DLD1 (cell line): ENCODE results near the gene REG4.

Experiments used
- in situ Hi-C: cut with HindIII; loops from 2 replicates; pipeline ENCODE4 v1.10.0; 2017; ENCODE audit warnings: low sequenced_read_pairs

The REG4 gene

DNA sequence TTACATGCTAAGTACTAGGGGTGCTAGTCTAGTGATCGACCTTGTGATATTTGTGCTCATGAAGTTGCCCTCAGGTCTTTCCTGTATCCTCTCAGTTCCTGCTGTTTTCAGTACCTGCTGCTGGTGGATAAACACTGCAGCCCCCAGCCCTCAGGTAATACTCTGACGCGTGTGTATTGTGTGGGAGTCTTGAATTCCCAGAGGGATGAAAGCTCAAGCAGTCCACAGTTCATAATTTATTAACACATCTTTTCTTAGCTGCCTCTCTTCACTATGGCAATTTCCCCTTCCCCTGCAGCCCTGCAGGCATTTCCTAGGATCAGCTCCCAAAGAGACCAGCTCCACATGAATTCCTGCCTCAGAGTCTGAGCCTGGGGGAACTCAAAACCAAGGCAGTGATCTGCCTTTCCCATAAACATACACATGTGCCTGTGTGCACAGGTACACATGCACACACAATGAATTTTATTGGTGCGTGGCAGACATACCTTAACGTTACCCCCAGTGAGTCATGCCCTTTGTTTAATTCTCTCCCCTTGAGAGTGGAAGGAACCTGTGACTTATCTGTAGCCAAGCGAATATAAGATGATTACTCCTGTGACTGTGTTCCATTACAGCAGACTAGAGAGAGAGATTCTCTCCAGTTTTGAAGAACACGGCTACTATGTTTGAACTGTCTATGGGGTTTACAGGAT is 28.5 kb downstream of the REG4 start:
- in situ Hi-C loops = no loop called here

DNA sequence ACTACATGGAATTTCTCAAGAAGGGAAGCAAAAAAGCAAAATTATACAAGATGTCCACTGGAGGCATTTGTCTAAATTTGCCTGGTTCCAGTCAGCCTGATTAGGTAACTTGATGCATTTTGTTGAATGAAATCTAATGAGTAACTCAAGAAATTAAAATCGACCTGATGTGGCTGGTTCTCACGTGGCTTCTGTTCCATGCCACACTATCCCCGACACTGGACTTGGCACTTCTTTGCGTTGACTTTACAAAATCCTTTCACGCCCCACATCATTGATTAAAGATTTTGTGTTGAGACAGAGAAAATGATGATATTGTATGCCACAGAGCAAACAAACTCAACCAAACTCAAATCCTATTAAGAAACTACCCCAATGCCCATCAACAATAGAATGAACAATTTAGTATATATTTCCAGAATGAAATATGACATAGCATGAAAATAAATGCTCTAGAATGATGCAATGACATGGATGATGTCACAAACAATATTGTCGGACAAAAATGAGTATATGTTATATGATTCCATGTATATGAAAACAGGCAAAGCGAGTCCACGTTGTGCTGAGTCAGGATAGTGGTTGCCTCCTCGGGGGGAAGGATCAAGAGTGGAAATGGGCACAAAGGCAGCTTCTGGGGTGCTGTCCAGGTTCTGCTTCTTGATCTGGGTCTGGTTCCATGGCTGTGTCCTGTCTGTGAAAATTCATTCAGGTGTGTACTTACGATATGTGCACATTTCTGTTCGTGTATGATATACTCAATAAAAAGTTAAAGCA is 29.6 kb downstream of the REG4 start:
- in situ Hi-C loops = no loop called here

DNA sequence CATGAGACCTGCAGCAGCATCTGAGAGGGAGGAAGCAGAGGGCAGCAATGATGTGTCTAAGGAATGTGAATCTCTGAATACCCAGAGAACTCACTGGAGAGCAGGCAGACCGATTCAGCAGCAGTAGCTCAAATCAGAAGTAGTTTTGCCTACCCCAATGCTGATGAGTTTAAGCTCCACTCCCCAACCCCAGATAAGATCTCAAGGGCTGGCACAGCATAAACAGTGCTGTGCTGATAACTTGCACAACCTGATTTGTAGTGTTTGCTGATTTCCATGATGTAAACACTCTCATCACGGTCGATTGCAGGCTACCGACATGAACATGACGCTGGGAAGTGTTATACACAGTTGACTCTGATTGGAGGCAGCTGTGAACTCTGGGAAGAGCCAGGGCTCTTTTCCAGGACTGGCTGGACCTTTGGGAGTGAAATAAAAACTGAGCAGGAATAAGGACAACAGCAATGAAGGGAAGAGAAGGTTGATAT is 31.3 kb downstream of the REG4 start:
- in situ Hi-C loops = no loop called here

DNA sequence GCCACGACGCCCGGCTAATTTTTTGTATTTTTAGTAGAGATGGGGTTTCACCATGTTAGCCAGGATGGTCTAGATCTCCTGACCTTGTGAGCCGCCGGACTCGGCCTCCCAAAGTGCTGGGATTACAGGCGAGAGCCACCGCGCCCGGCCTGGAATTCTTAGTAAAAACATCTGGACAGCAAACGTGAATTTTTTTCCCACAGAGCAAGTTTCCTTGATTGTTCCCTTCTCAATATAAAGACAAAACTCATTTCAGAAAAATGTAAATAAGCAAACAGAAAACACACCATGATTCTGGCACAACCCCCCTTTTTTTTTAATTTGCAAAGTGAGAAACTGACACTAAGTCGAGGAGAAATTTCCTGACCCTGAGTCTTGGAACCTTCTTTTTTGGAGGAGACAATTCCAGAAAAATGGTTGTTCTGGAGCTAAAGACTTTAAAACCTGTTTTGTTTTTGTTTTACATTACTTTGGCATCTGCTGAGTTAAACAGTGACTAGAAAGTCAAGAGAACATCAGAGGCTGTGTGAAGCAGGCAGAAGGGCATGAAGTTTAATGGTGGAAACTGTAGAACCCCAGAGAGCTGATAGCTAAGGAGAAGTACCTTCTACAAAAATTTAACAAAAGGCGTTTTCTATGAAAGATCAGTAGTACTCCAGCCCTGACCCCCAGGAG is 32.2 kb downstream of the REG4 start:
- in situ Hi-C loops = no loop called here

DNA sequence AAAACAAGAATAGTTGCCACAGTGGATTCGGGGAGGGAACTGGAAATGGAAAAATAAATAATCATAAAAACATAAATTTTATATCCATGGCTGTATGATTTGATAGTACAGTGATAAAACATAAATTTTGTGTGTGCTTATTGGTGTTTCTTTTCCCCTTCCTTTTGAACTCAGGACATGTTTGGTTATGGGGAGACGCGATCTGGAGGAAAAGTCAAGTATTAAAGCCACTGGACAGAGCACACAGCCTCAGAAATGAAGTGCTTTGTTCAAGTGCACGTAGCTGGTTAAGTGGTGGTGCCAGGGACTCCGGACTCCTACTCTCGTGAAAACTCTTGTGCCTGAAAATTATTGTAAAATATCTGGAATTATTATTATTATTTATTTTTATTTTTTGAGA is 32.9 kb downstream of the REG4 start:
- in situ Hi-C loops = no loop called here

DNA sequence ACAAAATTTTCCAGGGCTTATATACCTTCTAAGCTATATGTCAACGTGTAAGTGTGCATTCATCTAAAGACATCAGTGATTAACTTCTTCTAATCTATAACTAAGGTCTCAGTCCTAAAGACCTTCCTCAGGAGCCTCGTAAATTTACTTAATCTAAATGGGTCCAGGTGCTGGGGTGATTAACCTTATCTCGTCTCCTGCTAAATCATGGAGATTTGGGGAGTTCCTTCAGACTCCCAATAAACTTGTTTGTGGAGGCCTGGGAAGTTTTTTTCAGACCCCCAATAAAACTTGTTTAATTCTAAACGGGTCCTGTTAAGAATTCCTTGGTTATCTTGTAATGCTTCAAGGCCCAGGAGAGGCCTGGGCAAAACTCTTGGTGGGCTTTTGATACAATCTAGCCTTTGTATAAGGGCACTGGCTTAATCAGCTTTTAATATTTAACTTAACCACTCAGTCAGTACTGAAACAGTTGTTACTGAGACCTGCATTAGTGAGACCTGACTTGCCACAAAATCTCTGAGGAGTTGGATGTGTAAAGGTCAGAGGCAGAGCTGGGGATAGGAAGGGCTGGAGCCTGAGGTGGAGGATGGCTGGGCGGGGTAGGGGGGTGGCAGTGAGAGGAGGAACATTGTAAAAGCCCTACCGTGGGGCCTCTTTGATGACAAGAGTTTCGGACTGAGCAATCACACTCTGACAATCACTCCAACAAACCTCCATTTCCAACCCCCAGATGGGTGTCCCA is 36.3 kb downstream of the REG4 start:
- in situ Hi-C loops = no loop called here

DNA sequence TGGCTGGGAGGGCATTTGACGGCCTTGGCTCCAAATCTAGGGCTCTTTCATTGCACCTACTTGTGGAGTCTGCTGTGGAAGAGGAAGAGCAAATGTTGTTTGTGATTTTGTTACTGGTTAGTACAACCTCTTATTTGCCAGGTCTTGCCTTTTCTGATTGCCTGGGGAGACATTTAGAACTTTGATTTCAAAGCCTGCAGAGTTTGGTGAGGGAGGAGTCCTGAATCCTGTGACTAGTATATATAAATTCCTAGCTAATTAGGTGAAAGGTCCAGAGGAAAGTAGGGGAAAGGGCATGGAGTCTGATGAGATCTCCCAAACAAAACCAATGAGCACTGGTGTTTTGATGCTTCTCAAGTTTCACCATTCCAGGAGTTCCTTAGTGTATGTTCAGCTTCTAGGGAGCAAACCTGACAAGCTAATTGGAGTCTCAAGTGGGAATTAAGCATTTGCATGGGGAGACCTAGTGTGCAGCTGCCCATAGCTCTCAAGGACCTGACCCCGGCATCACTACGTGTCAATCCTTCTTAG is 37.5 kb downstream of the REG4 start:
- in situ Hi-C loops = no loop called here

DNA sequence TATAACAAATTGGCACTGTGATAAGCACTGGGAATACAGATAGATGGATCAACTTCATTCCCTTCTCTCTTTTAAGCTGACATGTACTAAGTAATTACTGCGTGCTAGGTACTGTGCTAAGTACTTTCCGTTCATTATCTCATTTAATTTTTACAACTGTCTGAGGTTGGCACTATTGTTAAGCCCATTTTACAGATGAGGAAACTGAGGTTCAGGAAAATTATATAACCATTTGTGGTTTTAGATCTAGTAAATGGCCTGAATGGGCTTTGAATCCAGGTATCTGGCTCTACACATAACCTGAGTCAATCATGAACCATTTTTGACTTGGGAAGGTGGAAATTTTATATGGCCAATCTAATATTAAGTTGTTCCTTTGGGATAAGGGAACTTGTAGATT is 39.0 kb downstream of the REG4 start:
- in situ Hi-C loops = no loop called here

DNA sequence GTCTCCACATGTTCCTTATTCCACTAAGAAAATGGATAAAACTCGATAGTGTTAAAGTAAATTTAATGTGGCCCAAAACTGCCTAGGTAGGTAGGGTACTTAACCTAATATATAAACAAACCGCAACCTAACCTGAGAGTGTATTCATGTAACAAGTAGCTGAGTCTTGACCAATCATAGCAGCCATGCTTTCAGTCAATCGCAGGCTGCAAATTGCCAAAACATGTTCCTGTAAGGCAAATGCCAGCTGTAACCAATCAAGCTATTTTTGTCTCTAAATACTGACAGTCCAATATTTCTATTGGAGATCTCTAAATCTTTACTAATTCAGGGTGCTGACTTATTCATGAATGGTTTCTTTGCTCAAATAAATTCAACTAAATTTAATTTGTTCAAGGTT is 39.5 kb downstream of the REG4 start:
- in situ Hi-C loops = no loop called here

DNA sequence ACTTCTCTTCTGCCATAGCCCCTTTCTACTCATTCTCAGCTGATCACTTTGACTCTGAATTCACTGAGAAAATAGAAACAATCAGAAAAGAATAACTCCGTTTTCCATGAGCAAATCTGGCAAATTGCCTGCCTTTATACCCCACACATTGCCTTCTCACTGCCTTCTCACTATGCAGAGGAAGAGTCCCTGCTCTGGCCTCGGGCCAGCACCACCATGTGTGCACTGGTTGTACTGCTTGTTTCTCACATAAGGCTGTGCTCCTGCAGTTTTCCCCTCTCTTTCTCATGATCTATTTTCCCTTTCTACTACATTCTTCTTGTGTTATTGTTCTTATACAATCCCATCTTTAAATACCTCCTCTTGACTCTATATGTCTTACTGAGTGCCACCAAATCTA is 40.2 kb downstream of the REG4 start:
- in situ Hi-C loops = no loop called here

DNA sequence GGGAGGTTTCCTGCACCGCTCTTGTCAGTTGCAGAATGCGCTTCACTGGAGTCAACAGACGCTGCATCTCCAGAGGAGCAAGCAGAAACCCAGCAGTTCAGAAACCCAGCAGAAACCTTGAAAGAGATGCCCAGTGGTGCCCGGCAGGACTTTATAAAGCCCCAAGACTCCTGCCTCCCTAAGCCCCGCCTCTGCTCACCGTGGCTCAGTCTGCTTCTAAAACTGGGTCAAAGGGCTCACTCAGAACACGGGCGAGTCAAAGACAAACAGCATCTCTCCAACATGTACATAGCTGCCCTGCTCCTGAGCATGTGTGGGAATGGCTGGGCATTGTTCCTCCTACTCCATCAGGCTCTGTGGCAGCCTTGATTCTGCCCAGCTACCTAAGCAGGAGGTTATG is 42.5 kb downstream of the REG4 start, which contains the start of gene HMGCS2:
Gene HMGCS2 (minus strand): TSS at position 128 of the 400 bp plus-strand sequence. CDS start 61 bp downstream, at position 67.
- in situ Hi-C loops = no loop called here

DNA sequence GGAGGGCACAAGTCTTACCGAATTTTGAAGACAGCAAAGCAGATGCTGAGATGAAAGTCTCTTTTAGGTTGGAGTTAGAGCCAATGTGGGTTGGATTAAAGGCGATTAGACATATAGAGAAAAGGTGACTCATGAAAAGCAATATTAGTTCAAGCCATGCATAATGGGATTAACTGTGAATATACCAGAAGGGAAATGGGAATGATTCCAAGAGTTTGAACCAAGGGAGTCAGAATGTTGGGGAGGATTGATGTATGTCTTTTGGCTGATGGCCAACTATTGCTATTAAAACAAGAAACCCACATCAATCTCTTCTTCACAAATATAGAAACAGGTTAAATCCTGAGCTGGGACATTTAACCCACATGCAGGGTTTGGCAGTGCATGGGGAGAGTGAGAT is 43.8 kb downstream of the REG4 start:
- in situ Hi-C loops = no loop called here

DNA sequence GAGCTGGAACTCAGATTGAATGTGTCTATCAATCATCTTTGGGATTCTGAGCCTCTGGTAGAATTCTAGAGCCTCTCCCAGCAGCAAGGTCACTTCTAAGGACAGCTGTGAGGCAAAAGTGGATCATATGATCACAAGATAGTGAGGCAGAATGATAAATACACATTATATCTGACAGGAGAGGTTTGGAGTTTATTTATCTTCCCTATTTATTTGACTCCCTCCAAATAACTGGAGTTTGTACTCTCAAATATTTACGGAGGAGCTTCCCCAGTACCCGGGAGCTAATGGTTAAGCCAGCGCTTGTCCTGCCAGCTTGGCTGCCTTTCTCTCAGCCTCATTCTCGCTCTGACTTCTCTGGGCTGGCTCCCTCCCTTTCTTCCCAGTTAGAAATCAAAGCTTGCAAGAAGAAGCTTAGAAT is 44.9 kb downstream of the REG4 start:
- in situ Hi-C loops = no loop called here

DNA sequence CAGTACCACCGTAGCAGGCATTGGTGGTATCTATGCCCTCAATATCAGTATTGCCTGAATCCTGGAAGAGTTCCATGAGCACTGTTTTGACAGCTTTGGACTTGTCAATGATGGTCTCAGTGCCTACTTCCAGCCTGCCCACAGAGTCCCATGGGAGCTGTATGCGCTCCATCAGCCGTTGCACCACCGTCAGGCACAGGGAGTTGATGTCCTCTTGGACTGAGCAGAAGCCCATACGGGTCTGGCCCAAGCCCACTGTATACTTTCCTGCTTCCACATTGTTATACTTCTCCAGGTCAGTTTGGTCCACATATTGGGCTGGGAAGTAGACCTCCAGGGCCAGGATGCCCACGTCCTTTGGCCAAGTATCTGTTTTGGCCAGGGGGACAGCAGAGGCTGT is 47.0 kb downstream of the REG4 start:
- in situ Hi-C loops = no loop called here

DNA sequence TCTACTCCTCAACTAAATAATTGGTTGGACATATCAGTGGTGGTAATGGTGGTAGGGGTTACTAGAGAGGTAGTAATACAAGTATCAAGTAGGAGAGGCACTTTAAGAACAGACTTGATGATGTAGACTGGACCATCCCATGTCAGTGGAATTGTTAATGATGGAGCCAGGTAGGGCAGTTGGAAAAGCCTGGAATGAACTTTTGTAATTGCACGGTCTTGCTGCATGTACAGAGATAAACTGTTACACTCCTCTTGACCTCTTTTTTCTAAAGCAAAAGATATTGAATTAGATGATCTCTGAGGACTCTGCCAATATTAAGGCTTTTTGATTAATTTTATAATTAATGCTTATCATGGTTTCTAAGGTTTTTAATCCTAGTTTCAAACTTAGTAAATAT is 48.3 kb downstream of the REG4 start:
- in situ Hi-C loops = no loop called here

DNA sequence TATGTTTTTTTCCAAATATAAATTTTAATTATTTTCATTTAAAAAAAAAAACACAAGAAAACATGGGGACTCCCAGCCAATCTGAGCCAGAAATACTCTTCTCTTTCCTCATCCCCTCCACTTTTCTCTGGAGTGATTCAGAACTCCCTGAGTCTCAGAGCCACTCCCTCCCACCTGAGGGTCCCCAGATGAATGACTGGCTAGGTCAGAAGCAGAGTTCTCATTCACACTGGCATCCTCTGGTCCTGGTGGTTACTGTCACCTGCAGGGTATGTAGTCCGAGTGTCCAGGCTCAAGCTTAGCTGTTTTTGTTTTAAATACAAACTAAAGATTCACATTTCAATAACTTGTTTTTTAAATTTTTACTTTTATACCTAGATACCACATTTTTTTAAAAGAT is 48.9 kb downstream of the REG4 start:
- in situ Hi-C loops = no loop called here

DNA sequence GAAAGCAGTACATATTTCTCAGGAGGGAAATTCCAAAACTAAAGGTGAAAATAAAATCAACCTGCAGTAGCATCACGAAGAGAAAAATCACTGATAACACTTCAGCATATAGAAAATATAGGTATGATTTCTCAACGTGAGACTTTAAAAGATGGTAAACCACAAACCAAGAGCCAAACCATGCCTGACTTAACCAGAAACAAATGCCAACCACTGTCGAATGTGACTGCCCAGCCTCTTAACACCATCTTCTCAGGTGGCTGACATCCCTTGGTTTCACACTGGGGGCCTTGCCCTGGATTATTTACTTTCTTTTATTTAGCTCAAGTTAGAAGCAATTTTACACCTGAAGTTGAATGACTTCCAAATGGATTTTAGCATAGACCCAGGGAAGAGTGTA is 52.7 kb downstream of the REG4 start:
- in situ Hi-C loops = no loop called here

DNA sequence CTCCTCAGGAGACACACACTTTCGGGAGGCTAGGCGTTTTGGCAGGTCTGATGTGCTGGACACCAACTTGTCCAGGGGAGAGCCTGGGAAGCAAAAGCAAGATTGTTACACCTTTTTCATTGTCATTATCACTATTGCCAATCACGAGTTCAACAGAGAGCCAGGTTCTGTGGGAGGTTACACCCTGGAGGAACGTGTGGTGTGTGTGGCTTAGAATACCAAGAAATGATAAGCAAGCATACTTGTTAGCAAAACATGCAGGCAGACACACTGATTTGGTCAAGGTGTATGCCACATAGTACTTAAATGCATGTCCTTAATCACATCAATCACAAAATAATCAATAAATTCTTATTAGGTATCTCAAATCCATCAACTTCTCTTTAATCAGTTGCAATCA is 58.7 kb downstream of the REG4 start:
- in situ Hi-C loops = no loop called here

DNA sequence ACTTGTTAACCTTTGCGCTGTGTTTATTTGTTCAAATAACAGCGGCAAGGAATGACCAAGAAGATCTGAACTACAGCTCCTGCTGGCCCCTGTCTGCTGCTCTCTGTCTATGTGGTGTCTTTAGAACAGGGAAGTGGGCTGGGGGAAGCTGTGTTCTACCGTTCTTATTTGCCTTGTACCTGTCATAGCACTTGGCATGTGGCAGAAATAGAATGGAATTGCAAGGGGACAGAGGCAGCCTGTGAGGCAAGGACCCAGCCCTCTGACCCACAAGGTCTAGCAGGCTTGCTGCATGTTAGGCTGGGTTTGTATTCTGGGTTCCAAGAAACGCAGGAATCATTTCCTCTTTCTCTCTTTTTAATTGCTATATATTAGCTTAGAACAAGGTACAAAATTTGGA is 63.2 kb downstream of the REG4 start:
- in situ Hi-C loops = no loop called here

DNA sequence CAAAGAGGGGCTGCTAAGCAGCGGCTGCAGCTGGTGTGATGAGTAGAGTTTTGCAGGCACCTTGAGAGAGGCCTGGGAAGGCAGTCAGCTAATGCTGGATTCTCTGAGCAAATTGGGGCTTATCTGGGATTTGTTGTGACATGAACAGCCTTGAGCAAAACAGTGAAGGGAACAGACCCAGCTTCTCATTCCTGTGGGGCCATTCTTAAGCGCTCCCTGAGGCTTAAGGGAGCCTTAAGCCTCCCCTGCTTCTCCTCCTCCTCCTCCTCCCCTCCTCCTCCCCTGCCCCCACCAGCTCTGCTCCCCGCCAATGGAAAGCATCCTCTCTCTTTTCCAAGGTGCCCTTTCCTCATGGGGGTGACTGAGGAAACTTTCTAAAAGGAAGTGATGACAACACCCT is 63.8 kb downstream of the REG4 start:
- in situ Hi-C loops = no loop called here

DNA sequence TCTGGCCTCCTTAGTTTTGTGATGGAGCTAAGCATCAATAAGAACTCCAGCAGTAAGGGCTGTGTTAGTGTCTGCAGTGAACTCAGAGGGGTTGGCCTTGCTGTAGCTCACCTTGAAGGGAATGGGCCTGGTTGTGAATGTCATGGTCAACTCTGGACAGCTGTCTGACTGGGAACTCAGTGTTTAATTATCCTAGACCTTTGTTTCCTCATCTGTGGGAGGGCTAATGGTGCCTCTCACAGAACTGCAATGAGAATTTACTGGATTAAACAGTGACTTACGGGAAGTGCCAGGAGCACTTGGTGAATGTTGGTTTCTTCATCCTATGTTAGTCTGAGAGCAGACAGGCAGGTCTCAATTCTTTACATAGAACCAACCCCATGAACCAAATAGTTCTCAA is 66.2 kb downstream of the REG4 start:
- in situ Hi-C loops = no loop called here
